Putamen (tissue), 1 donor: ENCODE results near the gene PDSS2.
"Not testable (repeated sequence)": the region's sequence is repeated elsewhere in the genome, so short reads cannot be mapped to it uniquely, and the experiment has no call there.

Experiments used
- DNase-seq: peaks from one replicate; pipeline ENCODE4 v3.0.0-alpha.2; 2016; ENCODE audit warnings: low spot score

The PDSS2 gene

GRCh38 chr6:107216197-107216933 is 243.0 kb downstream of the PDSS2 start:
- no peak for DNase-seq

- no peak for DNase-seq
Measured at GRCh38 chr6:107215334-107215733, 244.0 kb downstream of the PDSS2 start.

- DNase-seq: no peak
Measured at GRCh38 chr6:107214655-107215054, 244.7 kb downstream of the PDSS2 start.

- no peak for DNase-seq
Measured at GRCh38 chr6:107209406-107210305, 249.7 kb downstream of the PDSS2 start.

GRCh38 chr6:107207251-107207873 is 252.0 kb downstream of the PDSS2 start:
- DNase-seq: no peak

GRCh38 chr6:107205058-107205998 is 254.0 kb downstream of the PDSS2 start:
- DNase-seq: no peak

- no peak for DNase-seq
Measured at GRCh38 chr6:107202876-107203468, 256.4 kb downstream of the PDSS2 start.

- no peak for DNase-seq
Measured at GRCh38 chr6:107198631-107199416, 260.5 kb downstream of the PDSS2 start.

- DNase-seq: no peak
Measured at GRCh38 chr6:107196152-107196551, 263.2 kb downstream of the PDSS2 start.

- DNase-seq: not testable (repeated sequence)
Measured at GRCh38 chr6:107194723-107195122, 264.6 kb downstream of the PDSS2 start.

GRCh38 chr6:107192830-107193229 is 266.5 kb downstream of the PDSS2 start:
- no peak for DNase-seq

GRCh38 chr6:107187630-107188029 is 271.7 kb downstream of the PDSS2 start:
- no peak for DNase-seq

- DNase-seq: no peak
Measured at GRCh38 chr6:107186047-107186446, 273.3 kb downstream of the PDSS2 start.

GRCh38 chr6:107185391-107185970 is 273.9 kb downstream of the PDSS2 start:
- no peak for DNase-seq

- no peak for DNase-seq
Measured at GRCh38 chr6:107184435-107184834, 274.9 kb downstream of the PDSS2 start.

GRCh38 chr6:107180099-107180498 is 279.3 kb downstream of the PDSS2 start:
- DNase-seq: no peak

GRCh38 chr6:107179004-107179403 is 280.4 kb downstream of the PDSS2 start:
- no peak for DNase-seq

- DNase-seq: no peak
Measured at GRCh38 chr6:107173779-107174178, 285.6 kb downstream of the PDSS2 start.

- DNase-seq: no peak
Measured at GRCh38 chr6:107171513-107171912, 287.9 kb downstream of the PDSS2 start.

GRCh38 chr6:107164299-107164698 is 295.1 kb downstream of the PDSS2 start:
- not testable (repeated sequence) for DNase-seq
